Testis (tissue), 3 donors: ENCODE measurements around the gene RRP15. TPM values are rescaled to one million over a fixed set of nuclear protein-coding genes. Genes with fewer than 3 reads are reported as not detected.

Experiments
- DNase-seq: peaks from one replicate; pipeline ENCODE4 v3.0.0-alpha.2; 2019
- H3K27ac ChIP-seq, 2 donors: fragments of 200-600 bp; sonication (generic); one replicate each; pipeline ENCODE4 v1.5.1; 2019
- H3K27me3 ChIP-seq: fragments of 200-600 bp; sonication (generic); one replicate; pipeline ENCODE4 v1.5.1; 2019
- H3K36me3 ChIP-seq: fragments of 200-600 bp; sonication (generic); one replicate; pipeline ENCODE4 v1.5.1; 2017; ENCODE audit warnings: low read depth; ENCODE audit errors: missing control alignments
- H3K4me1 ChIP-seq: fragments of 200-600 bp; sonication (generic); one replicate; pipeline ENCODE4 v1.5.1; 2019
- H3K4me3 ChIP-seq, 2 donors: fragments of 200-600 bp; sonication (generic); one replicate each; pipeline ENCODE4 v1.5.1; 2017 to 2019
- H3K9me3 ChIP-seq: fragments of 200-600 bp; sonication (generic); one replicate; pipeline ENCODE4 v1.5.1; 2017
- CTCF ChIP-seq, 3 experiments: fragments of 450-650 bp in 2 of 3; fragments of 200-600 bp in 1 of 3; sonication (generic) in 1 of 3; IDR thresholded peaks; one replicate each; pipeline ENCODE4 v1.5.1; 2016 to 2019; ENCODE audit warnings: antibody characterized with exemption in 3 of 3, mild to moderate bottlenecking in 2 of 3, moderate library complexity in 1 of 3
- POLR2A ChIP-seq: fragments of 450-650 bp; IDR thresholded peaks from one replicate; pipeline ENCODE4 v1.6.1; 2017; ENCODE audit warnings: antibody characterized with exemption, mild to moderate bottlenecking, moderate library complexity
- WGBS, 2 donors: methylation state at CpG; one replicate each; pipeline ENCODE4 v1.1.5; 2018; 5-methylcytosine and 5-hydroxymethylcytosine counted together
- intact Hi-C: fragments of 100-400 bp; cut with DNase I; formaldehyde crosslinking; loops from one replicate; pipeline ENCODE4 v1.15.1; 2023; ENCODE audit warnings: low total_unique reads
- polyA plus RNA-seq: library from polyadenylated mRNA; stranded (reverse); fragments of 350-450 nt; fragmentation: Illumina TruSeq; extraction: RNeasy Lipid Tissue Mini Kit (QIAGEN cat#74804); gene quantifications from one replicate; pipeline ENCODE4 v1.2.3, GENCODE V29; 2014; ENCODE audit warnings: low read depth, low replicate concordance; ENCODE audit not compliant: insufficient read depth
- small RNA-seq, 2 donors: library from RNA; depleted of rRNA; stranded (forward); fragments of <200 nt; gene quantifications; one replicate each; pipeline ENCODE3, GENCODE V24; 2016
- total RNA-seq, 2 donors: library from RNA; depleted of rRNA; stranded (reverse); fragments of >200 nt; gene quantifications; one replicate each; pipeline ENCODE4 v1.2.3, GENCODE V29; 2016

The RRP15 gene
- total and polyA plus RNA-seq, 3 donors from 2014 or later = 5.5 to 9.7 (median 6.5) TPM

GRCh38 chr1:218382261-218382660, 97.2 kb downstream of the RRP15 start:
- TF ChIP-seq CTCF (IDR thresholded peaks at IDR 0.05) (no peak), POLR2A (no peak)
- Histone ChIP-seq H3K9me3 (no peaks in the 10 kb centered on the region), H3K27ac (no peak overlapping the region), H3K4me3 (no peak overlapping the region), H3K27me3 (no peaks in the 10 kb centered on the region), H3K4me1 (no peaks in the 10 kb centered on the region), H3K36me3 (no peaks in the 10 kb centered on the region)
- no peak for DNase-seq
- intact Hi-C loops = no loop called here
- WGBS, 2 donors = 94 to 97% methylated on average over 4 of the region's 4 CpGs

- Histone ChIP-seq H3K36me3 (no peaks in the 10 kb centered on the region), H3K27ac (no peak overlapping the region), H3K4me3 (no peak overlapping the region), H3K27me3 (no peaks in the 10 kb centered on the region), H3K9me3 (no peaks in the 10 kb centered on the region), H3K4me1 (no peaks in the 10 kb centered on the region)
- WGBS, 2 donors = 79 to 83% methylated on average over 2 of the region's 2 CpGs
- intact Hi-C loops = no loop called here
- no peak for DNase-seq
- TF ChIP-seq POLR2A (no peak), CTCF (IDR thresholded peaks at IDR 0.05) (no peak)
Observed at GRCh38 chr1:218383051-218383450, 98.0 kb downstream of the RRP15 start.

GRCh38 chr1:218383681-218384080, 98.6 kb downstream of the RRP15 start:
- intact Hi-C loops = no loop called here
- Histone ChIP-seq H3K27ac (no peak overlapping the region), H3K27me3 (no peaks in the 10 kb centered on the region), H3K36me3 (no peaks in the 10 kb centered on the region), H3K4me1 (no peaks in the 10 kb centered on the region), H3K9me3 (no peaks in the 10 kb centered on the region), H3K4me3 (no peak overlapping the region)
- TF ChIP-seq POLR2A = no peak
- DNase-seq = no peak
- WGBS, 2 donors = 87 to 89% methylated on average over 8 of the region's 8 CpGs

- DNase-seq = no peak
- Histone ChIP-seq H3K9me3 (no peaks in the 10 kb centered on the region), H3K27me3 (no peaks in the 10 kb centered on the region), H3K36me3 (no peaks in the 10 kb centered on the region), H3K4me1 (no peaks in the 10 kb centered on the region), H3K4me3 (no peak overlapping the region), H3K27ac (no peak overlapping the region)
- intact Hi-C loops = no loop called here
- 61 to 66% methylated on average over 5 to 6 of the region's 6 CpGs for WGBS, 2 donors
- no peak for TF ChIP-seq POLR2A
- TF ChIP-seq CTCF (IDR thresholded peaks at IDR 0.05) = no peak
Observed at GRCh38 chr1:218384581-218384993, 99.5 kb downstream of the RRP15 start.

Small RNA genes within 50 kb of the gene (small RNA-seq; reads per million reads assigned to genes)
- 0 reads per million in 2 donors for gene AC096638.1

Other genes starting within 250 kb of the RRP15 start
- 1 to 10 TPM; 2.4 to 2.6 TPM for gene TGFB2, start 60.0 kb downstream of the RRP15 start, total RNA-seq
- 4.5 TPM for gene TGFB2, start 60.0 kb downstream of the RRP15 start, polyA plus RNA-seq